ENCODE data around the gene MLXIP.

GRCh38 chr12:122139266-122139665 lies 60.7 kb downstream of the MLXIP start:
- TF ChIP-seq CTCF (IDR thresholded peaks at IDR 0.05): no peak
- no peak for TF ChIP-seq EP300 (IDR thresholded peaks at IDR 0.05; ENCODE audit: low read depth)

Data from transverse colon (tissue), 3 donors.